H9 (cell line): ENCODE measurements around the gene ZAR1. TPM values are rescaled to one million over a fixed set of nuclear protein-coding genes. Genes with fewer than 3 reads are reported as not detected.
A peak's percentile ranks its signal among the peaks of the same experiment; 100 is the strongest.

ENCODE experiments used
- DNase-seq: peaks from one replicate; pipeline ENCODE4 v3.0.0-alpha.2; 2017
- H2AFZ ChIP-seq: one replicate; pipeline ENCODE4 v1.6.1; 2013; ENCODE audit warnings: mild to moderate bottlenecking, low read length, control low read depth, moderate library complexity
- H2AK5ac ChIP-seq: 2 replicates; pipeline ENCODE4 v1.6.1; 2013; ENCODE audit warnings: low read length, control low read depth, mixed read lengths; ENCODE audit not compliant: insufficient read length
- H2BK120ac ChIP-seq: one replicate; pipeline ENCODE4 v1.6.1; 2013; ENCODE audit warnings: low read depth, mild to moderate bottlenecking, low read length, control low read depth, inconsistent platforms; ENCODE audit not compliant: poor library complexity, severe bottlenecking
- H2BK12ac ChIP-seq: 2 replicates; pipeline ENCODE4 v1.6.1; 2013; ENCODE audit warnings: low read length, control low read depth, mixed read lengths, low read depth; ENCODE audit not compliant: insufficient read length
- H2BK15ac ChIP-seq: 2 replicates; pipeline ENCODE4 v1.6.1; 2013; ENCODE audit warnings: low read depth, low read length, control low read depth
- H2BK20ac ChIP-seq: one replicate; pipeline ENCODE4 v1.6.1; 2013; ENCODE audit warnings: low read depth, mild to moderate bottlenecking, low read length, control low read depth, inconsistent platforms; ENCODE audit not compliant: poor library complexity, severe bottlenecking
- H2BK5ac ChIP-seq: 2 replicates; pipeline ENCODE4 v1.6.1; 2013; ENCODE audit warnings: low read length, control low read depth, mixed read lengths; ENCODE audit not compliant: insufficient read length
- H3K14ac ChIP-seq: 2 replicates; pipeline ENCODE4 v1.6.1; 2013; ENCODE audit warnings: low read length, control low read depth; ENCODE audit not compliant: insufficient read depth
- H3K18ac ChIP-seq: 2 replicates; pipeline ENCODE4 v1.6.1; 2013; ENCODE audit warnings: low read depth, mild to moderate bottlenecking, mixed read lengths, low read length, control low read depth; ENCODE audit not compliant: insufficient read length
- H3K23ac ChIP-seq: 2 replicates; pipeline ENCODE4 v1.6.1; 2013; ENCODE audit warnings: low read length, control low read depth, mixed read lengths, low read depth; ENCODE audit not compliant: insufficient read length
- H3K23me2 ChIP-seq: 2 replicates; pipeline ENCODE4 v1.6.1; 2013; ENCODE audit warnings: low read depth, mild to moderate bottlenecking, mixed read lengths, low read length, control low read depth; ENCODE audit not compliant: insufficient read length, poor library complexity, severe bottlenecking
- H3K27ac ChIP-seq: 2 replicates; pipeline ENCODE4 v1.5.1; 2013; ENCODE audit warnings: low read length, control low read depth, mixed read lengths, low read depth; ENCODE audit not compliant: insufficient read length
- H3K27me3 ChIP-seq: 2 replicates; pipeline ENCODE4 v1.6.1; 2013; ENCODE audit warnings: low read length, control low read depth, inconsistent platforms; ENCODE audit not compliant: insufficient read depth
- H3K4ac ChIP-seq: 2 replicates; pipeline ENCODE4 v1.6.1; 2013; ENCODE audit warnings: low read depth, mild to moderate bottlenecking, control low read depth, inconsistent platforms, low read length, moderate library complexity
- H3K4me1 ChIP-seq: 2 replicates; pipeline ENCODE4 v1.6.1; 2013; ENCODE audit warnings: low read length, control low read depth, inconsistent platforms; ENCODE audit not compliant: insufficient read depth
- H3K4me2 ChIP-seq: 2 replicates; pipeline ENCODE4 v1.6.1; 2013; ENCODE audit warnings: low read length, control low read depth, mixed read lengths; ENCODE audit not compliant: insufficient read length, insufficient read depth
- H3K56ac ChIP-seq: 2 replicates; pipeline ENCODE4 v1.6.1; 2013; ENCODE audit warnings: low read depth, mild to moderate bottlenecking, mixed read lengths, low read length, control low read depth; ENCODE audit not compliant: insufficient read length
- H3K79me1 ChIP-seq: 2 replicates; pipeline ENCODE4 v1.6.1; 2013; ENCODE audit warnings: low read depth, mild to moderate bottlenecking, moderate library complexity, low read length, control low read depth, inconsistent platforms; ENCODE audit not compliant: insufficient read depth, poor library complexity, severe bottlenecking
- H3K79me2 ChIP-seq: 2 replicates; pipeline ENCODE4 v1.6.1; 2013; ENCODE audit warnings: low read length, control low read depth, inconsistent platforms; ENCODE audit not compliant: insufficient read depth
- H3K9ac ChIP-seq: 2 replicates; pipeline ENCODE4 v1.6.1; 2013; ENCODE audit warnings: low read length, control low read depth, mixed read lengths; ENCODE audit not compliant: insufficient read length; ENCODE audit errors: extremely low read depth
- H3K9me3 ChIP-seq: one replicate; pipeline ENCODE4 v1.6.1; 2013; ENCODE audit warnings: low read depth, low read length, inconsistent platforms; ENCODE audit not compliant: control insufficient read depth
- H3T11ph ChIP-seq: one replicate; pipeline ENCODE4 v1.6.1; 2013; ENCODE audit warnings: mild to moderate bottlenecking, low read length, control low read depth, inconsistent platforms
- H4K20me1 ChIP-seq: one replicate; pipeline ENCODE4 v1.6.1; 2013; ENCODE audit not compliant: control insufficient read depth, insufficient read length, insufficient read depth
- H4K5ac ChIP-seq: 2 replicates; pipeline ENCODE4 v1.6.1; 2013; ENCODE audit warnings: low read depth, mild to moderate bottlenecking, mixed read lengths, low read length, control low read depth; ENCODE audit not compliant: insufficient read length
- H4K8ac ChIP-seq: replicated peaks from 2 replicates; pipeline ENCODE4 v1.6.1; 2013; ENCODE audit warnings: low read length, control low read depth, mixed read lengths, low read depth; ENCODE audit not compliant: insufficient read length
- H4K91ac ChIP-seq: 2 replicates; pipeline ENCODE4 v1.6.1; 2013; ENCODE audit warnings: low read depth, mild to moderate bottlenecking, moderate library complexity, mixed read lengths, low read length, control low read depth; ENCODE audit not compliant: insufficient read length
- H3K27ac Mint-ChIP-seq, 3 experiments: 2 replicates in 2 of 3; 3 replicates in 1 of 3; pipeline ENCODE4 v1.8.0; 2020 to 2021; ENCODE audit warnings: mixed read lengths in 3 of 3, mild to moderate bottlenecking in 1 of 3, moderate library complexity in 1 of 3
- H3K27me3 Mint-ChIP-seq: 2 replicates; pipeline ENCODE4 v1.8.0; 2021; ENCODE audit warnings: low read depth, mild to moderate bottlenecking, moderate library complexity, mixed read lengths
- H3K36me3 Mint-ChIP-seq, 3 experiments: 2 replicates in 2 of 3; 3 replicates in 1 of 3; pipeline ENCODE4 v1.8.0; 2020 to 2021; ENCODE audit warnings: low read depth in 3 of 3, mixed read lengths in 3 of 3; ENCODE audit not compliant: insufficient read depth in 1 of 3
- H3K4me1 Mint-ChIP-seq, 2 experiments: 2 replicates each; pipeline ENCODE4 v1.8.0; 2020; ENCODE audit warnings: mixed read lengths in 2 of 2
- H3K4me3 Mint-ChIP-seq, 2 experiments: 2 replicates in 1 of 2; 3 replicates in 1 of 2; pipeline ENCODE4 v1.8.0; 2020 to 2021; ENCODE audit warnings: mild to moderate bottlenecking in 2 of 2, mixed read lengths in 2 of 2, moderate library complexity in 1 of 2
- H3K9me3 Mint-ChIP-seq, 2 experiments: 2 replicates in 1 of 2; 3 replicates in 1 of 2; pipeline ENCODE4 v1.8.0; 2020; ENCODE audit warnings: mild to moderate bottlenecking in 2 of 2, mixed read lengths in 2 of 2, moderate library complexity in 1 of 2
- WGBS: extraction: QIAGEN DNeasy Blood & Tissue Kit; methylation state at CpG from one replicate; pipeline ENCODE4 v1.1.7; 2013; ENCODE audit warnings: missing lambda C conversion rate, low lambda C conversion rate, mixed read lengths; ENCODE audit not compliant: insufficient read length; ENCODE audit errors: extremely low coverage; 5-methylcytosine and 5-hydroxymethylcytosine counted together
- total RNA-seq: library from RNA; stranded (reverse); gene quantifications from 2 replicates; pipeline ENCODE4 v1.2.1, GENCODE V29; 2021
- TF ChIP-seq, protein P1 (sequence below): fragments of 200-600 bp; sonication (generic); conservative IDR thresholded peaks from 3 replicates; pipeline ENCODE4 v1.8.0; 2021; ENCODE audit warnings: antibody characterized with exemption, mild to moderate bottlenecking

Gene ZAR1
- total RNA-seq, 1 experiment from 2014 or later: 0.61 TPM

DNA sequence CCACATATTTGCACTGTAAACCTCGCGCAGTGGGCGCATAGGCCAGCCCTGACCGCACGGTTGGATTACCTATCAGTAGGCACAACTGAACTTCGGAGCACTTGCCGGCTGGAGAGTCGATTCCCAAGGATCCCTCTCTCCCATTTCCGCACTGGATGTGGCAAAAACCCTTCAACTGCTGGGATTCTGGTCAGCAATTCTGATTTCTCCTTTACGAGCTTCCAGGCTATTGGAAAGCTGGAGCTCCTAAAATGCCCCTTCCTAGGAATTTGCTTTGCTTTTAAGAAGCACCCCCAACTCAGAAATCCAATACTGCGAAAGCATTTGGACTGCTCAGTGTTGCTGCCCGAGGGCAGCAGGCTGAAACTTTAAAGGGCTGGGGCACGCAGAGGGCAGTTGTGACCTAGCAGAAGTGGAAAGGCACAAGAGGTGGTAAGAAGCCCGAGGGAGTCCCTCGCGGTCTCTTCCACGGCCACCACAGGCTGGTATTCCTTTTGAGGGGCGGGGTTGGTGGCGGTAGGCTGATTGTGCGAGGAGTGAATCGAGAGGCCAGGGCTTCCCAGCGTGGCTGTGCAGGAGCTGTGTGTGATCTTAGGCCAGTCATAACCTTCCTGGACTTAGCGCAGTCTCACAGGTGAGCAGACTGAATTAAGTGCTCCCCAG, 1.6 kb downstream of the ZAR1 start:
- H3K27ac Mint-ChIP-seq: no peak overlapping the region
- Histone ChIP-seq H3K4me2 (peak overlapping the region; percentile 0), H3K27ac (no peak overlapping the region), H2BK12ac (no peak overlapping the region), H2AFZ (no peak overlapping the region), H2BK20ac (no peak overlapping the region), H4K91ac (no peak overlapping the region), H3K79me1 (no peaks in the 10 kb centered on the region), H3K18ac (no peak overlapping the region), H4K20me1 (no peaks in the 10 kb centered on the region), H2BK120ac (no peak overlapping the region), H3K4me1 (no peaks in the 10 kb centered on the region), H3K4ac (no peak overlapping the region), H4K5ac (no peak overlapping the region), H2BK5ac (no peak overlapping the region), H4K8ac (no peak overlapping the region), H3K23ac (no peak overlapping the region), H2AK5ac (no peak overlapping the region), H3K14ac (no peak overlapping the region), H3K9me3 (no peaks in the 10 kb centered on the region), H3K56ac (no peak overlapping the region), H3K27me3 (peaks cover 11% of the 10 kb centered on the region; the same call in 1 of the 2 replicates), H3K9ac (no peak overlapping the region), H3T11ph (no peak overlapping the region), H2BK15ac (no peak overlapping the region), H3K23me2 (peaks cover 5% of the 10 kb centered on the region), H3K79me2 (no peaks in the 10 kb centered on the region)
- TF ChIP-seq, protein P1, sequence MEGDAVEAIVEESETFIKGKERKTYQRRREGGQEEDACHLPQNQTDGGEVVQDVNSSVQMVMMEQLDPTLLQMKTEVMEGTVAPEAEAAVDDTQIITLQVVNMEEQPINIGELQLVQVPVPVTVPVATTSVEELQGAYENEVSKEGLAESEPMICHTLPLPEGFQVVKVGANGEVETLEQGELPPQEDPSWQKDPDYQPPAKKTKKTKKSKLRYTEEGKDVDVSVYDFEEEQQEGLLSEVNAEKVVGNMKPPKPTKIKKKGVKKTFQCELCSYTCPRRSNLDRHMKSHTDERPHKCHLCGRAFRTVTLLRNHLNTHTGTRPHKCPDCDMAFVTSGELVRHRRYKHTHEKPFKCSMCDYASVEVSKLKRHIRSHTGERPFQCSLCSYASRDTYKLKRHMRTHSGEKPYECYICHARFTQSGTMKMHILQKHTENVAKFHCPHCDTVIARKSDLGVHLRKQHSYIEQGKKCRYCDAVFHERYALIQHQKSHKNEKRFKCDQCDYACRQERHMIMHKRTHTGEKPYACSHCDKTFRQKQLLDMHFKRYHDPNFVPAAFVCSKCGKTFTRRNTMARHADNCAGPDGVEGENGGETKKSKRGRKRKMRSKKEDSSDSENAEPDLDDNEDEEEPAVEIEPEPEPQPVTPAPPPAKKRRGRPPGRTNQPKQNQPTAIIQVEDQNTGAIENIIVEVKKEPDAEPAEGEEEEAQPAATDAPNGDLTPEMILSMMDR: no peak
- H3K36me3 Mint-ChIP-seq: no peaks in the 10 kb centered on the region
- no peaks in the 10 kb centered on the region for H3K9me3 Mint-ChIP-seq
- no CpG with 5 or more reads among the region's 23 CpGs for WGBS
- DNase-seq: peak; percentile 31
- peak overlapping the region; percentile 7 to 25; a peak in 3 of 5 replicates for H3K4me3 Mint-ChIP-seq
- peaks cover 60% of the 10 kb centered on the region for H3K27me3 Mint-ChIP-seq
- peaks cover 5 to 9% of the 10 kb centered on the region in 2 experiments for H3K4me1 Mint-ChIP-seq
